Measurements from ENCODE around the gene TMEM41B.
"Not testable (repeated sequence)": the region's sequence is repeated elsewhere in the genome, so short reads cannot be mapped to it uniquely, and the experiment has no call there.

The TMEM41B gene

DNA sequence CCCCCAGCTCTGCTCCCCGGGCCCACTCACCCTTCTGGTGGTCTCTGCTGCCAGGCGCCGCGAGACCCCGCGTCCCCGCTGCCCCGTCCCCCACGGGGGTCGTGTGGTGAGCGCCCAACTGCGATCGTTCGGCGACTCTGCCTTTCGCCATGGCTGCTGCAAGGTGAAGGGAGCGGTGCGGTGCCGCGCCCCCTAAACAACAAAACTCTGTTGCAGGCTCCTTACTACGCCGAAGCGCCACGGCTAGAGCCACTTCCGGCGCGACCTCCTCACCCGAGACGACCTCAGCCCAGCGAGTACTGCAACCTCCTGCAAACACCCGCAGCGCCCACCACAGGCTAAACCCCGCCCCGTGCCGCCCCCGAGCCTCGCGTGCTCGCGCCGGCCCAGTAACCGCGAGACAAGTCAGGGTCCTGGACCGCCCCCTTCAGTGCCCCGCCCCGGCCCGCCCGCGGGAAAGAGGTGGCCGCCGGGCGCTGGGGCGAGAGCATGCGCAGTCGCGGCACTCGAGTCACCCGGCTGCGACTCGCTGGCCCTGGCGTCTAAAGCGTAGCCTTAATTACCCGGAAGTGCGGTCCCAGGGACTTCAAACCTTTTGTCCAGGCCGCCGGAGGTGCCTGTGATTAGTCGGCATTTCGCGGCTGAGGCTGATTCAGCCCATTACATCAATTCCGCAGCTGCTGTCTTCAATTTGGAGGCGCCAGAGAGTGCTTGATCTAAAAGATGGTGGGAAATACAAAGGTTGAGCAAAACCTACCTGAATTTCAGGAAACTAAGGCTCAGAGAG lies at the start of gene TMEM41B:
TSS of gene TMEM41B (minus strand) at position 303 of the 787 bp plus-strand sequence. CDS start at position 151, 152 bp downstream.
- peak; percentile 99 to 100 for DNase-seq (ENCODE audit: low read depth in 2 of 2)

GRCh38 chr11:9362393-9362863 lies 48.0 kb upstream of the TMEM41B start:
- no peak for DNase-seq (ENCODE audit: low read depth in 2 of 2)

DNA sequence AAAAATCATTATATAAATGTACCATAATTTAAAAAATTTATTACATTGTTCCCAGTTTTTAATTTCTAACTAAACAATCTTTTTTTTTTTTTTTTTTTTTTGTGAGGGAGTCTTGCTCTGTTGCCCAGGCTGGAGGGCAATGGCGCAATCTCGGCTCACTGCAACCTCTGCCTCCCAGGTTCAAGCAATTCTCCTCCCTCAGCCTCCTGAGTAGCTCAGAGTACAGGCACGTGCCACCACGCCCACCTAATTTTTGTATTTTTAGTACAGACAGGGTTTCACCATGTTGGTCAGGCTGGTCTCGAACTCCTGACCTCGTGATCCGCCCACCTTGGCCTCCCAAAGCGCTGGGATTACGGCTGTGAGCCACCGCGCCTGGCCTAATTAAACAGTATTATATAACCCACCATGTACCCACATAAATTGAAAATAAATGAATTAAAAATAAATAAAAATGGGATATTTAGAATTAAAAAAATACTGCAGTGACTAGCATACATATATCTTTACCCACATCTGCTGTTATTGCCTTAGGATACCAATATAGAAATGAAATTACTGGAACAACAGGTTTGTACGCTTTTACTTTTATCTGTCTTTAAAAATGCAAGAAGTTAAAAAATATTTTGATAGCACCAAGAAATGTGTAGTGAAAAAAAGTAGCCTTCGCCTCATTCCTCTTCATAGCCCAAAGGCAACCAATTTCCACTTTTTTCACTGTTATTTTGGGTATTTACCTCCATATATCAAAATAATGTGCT lies 46.6 kb upstream of the TMEM41B start:
- DNase-seq (ENCODE audit: low read depth in 2 of 2) = not testable (repeated sequence)

DNA sequence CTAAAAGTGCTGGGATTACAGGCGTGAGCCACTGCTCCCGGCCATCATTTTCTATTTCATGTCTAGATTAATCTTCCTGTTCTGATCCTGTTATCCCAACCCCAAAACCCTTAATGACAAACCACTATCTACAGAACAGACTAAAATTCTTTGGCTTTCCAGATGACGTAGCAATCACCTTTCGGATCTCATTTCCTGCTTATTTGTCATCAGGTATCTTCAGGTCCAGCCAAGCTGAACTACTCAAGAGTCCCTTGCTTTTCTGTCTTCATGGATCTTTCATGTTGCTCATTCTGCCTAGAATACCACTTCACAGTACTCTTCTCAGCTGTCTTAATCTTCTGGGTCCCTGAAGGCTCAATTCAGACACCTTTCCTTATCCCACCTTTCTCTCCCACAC lies 42.6 kb upstream of the TMEM41B start:
- no peak for DNase-seq (ENCODE audit: low read depth in 2 of 2)

- DNase-seq (ENCODE audit: low read depth in 2 of 2) = no peak
These were observed 37.0 kb upstream of the TMEM41B start for GRCh38 chr11:9351321-9351881.

DNA sequence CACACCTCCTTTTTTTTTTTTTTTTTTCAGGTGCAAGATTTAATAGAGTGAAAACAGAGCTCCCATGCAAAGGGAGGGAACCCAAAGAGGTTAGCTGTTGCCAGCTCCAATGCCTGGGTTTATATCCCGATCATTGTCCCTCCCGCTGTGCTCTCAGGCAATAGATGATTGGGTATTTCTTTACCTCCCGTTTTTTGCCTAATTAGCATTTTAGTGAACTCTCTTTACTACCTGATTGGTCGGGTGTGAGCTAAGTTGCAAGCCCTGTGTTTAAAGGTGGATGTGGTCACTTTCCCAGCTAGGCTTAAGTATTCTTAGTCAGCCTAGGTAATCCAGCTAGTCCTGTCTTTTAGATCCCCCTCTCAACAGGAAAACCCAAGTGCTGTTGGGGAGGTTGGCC lies 33.4 kb upstream of the TMEM41B start:
- DNase-seq (ENCODE audit: low read depth in 2 of 2) = not testable (repeated sequence)

DNA sequence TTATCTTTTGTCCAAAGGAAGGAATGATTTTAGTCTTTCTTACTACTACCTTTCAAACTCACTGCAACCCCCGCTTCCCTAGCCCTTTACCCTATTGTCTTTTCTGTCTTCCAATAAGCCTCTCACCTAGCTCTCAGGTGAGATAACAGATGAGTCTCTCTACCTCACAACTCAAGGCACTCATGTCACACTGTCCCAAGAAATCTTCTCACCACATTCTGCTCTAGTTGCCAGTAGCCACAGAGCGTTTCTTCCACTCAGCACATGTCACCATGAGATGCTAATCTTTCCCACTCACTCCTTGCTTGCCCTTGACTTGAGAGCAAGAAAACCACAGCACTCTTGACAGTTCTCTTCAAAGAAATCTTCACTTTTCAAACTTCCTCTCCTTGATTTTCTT lies 32.7 kb upstream of the TMEM41B start:
- no peak for DNase-seq (ENCODE audit: low read depth in 2 of 2)

DNA sequence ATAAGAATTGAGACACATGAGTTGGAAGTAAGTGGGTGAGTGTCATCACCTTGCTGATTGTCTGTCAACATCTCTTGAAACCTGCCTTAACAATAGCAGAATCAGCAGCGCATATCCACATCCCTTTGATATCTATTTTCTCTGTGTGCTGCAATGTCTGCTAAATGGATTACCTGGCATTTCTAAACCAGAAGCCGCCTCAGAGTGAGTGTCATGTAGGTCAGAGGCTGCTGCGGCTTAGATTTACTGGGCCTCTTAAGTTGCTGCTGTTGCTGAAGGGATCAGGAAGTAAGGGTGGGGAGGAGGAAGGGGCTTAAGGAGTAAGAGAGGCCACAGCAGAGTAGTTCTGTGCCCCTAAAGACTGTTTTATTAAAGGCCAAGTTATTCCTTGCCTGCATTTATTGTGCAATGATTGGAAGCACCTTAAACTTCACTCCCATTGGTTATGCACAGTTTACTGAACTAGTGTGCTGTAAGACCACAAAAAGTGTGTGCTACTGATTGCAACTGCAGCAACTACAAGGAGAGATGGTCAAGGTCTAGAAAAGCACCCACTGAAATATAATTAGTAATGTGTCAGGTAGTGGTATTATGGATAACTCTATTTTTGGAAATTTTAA lies 29.8 kb upstream of the TMEM41B start:
- DNase-seq (ENCODE audit: low read depth in 2 of 2) = no peak

GRCh38 chr11:9341638-9342178 lies 27.3 kb upstream of the TMEM41B start:
- DNase-seq (ENCODE audit: low read depth in 2 of 2) = no peak

DNA sequence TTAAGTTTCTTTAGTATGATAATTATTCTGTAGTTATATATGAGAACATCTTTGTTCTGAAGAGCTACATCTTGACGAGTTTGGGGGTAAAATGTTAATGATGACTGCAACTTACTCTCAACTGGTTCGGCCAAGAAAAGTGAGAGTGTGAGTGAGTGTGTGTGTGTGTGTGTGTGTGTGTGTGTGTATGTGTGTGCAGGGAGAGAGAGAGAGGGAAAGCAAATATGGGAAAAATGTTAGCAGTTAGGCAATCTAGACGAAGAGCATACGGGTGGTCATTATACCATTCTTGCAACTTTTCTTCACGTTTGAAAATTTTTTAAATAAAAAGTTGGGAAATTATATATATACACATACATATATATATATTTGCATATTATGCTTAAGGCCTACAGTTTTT lies 18.3 kb upstream of the TMEM41B start:
- DNase-seq (ENCODE audit: low read depth in 2 of 2) = no peak

DNA sequence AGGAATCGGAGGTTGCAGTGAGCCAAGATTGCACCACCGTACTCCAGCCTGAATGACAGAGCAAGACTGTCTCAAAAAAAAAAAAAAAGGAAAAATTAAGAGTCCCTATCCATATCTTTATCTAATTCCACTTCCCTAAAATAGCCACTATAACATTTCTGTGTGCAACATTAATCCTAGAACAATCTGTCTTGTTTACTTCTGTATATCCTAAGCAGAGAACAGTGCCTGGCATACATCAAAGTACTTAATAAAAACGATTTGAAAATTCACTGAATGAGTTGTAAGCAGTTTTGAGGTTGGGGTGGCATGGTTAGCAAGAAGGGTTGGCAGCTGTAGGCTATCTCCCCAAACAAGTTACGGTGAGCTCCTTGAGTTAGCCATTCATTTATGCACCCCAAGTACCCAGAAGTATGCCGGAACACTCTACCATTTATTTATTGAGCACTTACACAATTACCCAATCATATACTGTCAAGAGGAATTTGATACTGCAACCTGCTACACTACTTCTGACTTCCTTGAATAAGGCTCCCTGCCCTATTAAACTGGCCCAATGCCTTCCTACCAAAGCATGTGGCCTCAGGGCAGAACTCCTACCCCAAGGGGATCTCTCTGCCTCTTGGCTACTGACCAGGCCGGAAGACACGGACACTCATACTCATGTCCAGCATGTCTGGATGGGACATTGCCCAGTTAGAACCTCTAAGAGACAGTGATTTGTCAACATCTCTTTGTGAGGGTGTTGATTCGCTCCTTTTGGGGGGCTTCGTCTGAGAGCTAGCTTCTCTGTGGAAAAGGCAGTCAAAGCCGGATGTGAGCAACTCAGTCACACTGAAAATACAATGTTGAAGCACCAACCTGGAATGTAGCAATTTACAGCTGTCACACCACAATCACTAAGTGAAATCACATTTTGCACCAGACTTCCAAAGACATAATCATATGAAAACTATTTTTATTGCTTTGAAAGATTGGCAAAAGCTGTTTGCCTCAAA lies 16.3 kb upstream of the TMEM41B start:
- no peak for DNase-seq (ENCODE audit: low read depth in 2 of 2)

- DNase-seq (ENCODE audit: low read depth in 2 of 2) = no peak
These were observed 5.7 kb upstream of the TMEM41B start for GRCh38 chr11:9320047-9320446.

DNA sequence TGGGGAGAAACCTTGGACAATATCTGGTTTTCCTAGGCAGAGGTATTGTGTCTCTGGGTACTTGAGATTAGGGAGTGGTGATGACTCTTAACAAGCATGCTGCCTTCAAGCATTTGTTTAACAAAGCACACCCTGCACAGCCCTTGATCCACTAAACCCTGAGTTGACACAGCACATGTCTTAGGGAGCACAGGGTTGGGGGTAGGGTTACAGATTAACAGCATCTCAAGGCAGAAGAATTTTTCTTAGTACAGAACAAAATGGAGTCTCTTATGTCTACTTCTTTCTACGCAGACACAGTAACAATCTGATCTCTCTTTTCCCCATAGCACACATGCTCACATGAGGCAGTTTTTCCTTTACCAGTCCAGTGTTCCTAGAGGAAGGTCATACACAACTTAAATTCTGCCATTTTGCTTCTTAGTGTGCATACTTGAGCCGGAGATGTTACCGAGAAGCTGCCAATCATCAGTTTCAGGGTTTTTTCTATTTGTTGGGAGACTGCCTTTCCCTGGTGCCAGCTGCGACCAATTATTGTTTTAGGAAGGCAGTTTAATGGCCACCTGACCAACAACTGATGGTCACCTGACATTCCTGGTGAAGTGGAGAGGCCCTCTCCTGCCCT lies 5.1 kb upstream of the TMEM41B start:
- not testable (repeated sequence) for DNase-seq (ENCODE audit: low read depth in 2 of 2)

DNA sequence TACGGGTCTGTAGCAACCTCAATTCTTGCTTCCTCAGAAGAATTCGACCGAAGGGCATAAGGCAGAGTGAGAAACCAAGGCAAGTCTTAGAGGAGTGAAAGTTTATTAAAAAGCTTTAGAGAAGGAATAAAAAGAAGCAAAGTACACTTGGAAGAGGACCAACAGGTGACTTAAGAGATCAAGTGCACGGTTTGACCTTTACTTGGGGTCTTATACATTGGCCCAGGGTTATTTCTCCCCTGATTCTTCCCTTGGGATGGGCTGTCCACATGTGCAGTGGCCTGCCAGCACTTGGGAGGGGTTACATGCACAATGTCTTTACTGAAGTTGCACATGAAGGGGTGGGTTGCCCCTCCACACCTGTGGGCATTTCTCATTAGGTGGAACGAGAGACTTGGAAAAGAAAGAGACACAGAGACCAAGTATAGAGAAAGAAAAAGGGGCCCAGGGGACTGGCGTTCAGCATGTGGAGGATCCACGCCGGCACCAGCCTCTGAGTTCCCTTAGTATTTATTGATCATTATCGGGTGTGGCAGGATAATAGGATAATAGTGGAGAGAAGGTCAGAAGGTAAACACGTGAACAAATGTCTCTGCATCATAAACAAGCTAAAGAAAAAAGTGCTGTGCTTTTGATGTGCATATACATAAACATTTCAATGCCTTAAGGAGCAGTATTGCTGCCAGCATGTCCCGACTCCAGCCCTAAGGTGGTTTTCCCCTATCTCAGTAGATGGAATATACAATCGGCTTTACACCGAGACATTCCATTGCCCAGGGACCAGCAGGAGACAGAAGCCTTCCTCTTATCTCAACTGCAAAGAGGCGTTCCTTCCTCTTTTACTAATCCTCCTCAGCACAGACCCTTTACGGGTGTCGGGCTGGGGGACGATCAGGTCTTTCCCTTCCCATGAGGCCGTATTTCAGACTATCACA lies 4.3 kb upstream of the TMEM41B start:
- DNase-seq (ENCODE audit: low read depth in 2 of 2) = not testable (repeated sequence)

- DNase-seq (ENCODE audit: low read depth in 2 of 2) = no peak
These were observed 1.9 kb upstream of the TMEM41B start for GRCh38 chr11:9316334-9316733.

- no peak for DNase-seq (ENCODE audit: low read depth in 2 of 2)
These were observed 790 bp upstream of the TMEM41B start for GRCh38 chr11:9315078-9315688.

DNA sequence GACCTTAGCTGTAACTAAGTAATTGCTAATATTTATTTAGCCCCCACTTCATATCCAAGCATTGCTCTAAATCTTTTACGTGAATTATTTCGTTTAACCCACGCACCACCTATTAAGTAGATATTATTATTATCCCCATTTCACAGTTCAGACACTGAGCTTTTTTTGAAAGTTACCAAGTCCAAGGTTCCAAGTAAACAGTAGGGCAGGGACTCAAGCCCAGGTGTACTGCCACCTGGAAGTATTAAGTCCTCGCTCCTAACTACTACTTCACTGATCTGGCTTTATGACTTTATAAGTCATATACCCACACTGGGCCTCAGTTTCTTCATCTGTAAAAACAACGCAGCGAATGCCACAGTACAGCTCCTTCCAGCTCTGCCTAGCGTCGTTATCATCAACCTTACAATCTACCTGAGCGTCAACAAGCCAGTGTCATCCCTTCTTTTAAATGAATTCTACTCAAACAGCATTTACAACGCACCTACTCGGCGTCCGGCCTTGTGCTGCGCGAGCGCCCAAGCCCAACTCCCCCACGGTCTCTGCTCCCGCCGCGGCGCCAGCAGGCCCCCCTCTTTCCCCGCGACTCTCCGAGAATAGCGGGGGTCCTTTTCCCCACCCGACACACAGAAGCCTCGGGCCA lies 624 bp downstream of the TMEM41B start:
- DNase-seq (ENCODE audit: low read depth in 2 of 2) = no peak

- DNase-seq (ENCODE audit: low read depth in 2 of 2) = no peak
These were observed 3.8 kb downstream of the TMEM41B start for GRCh38 chr11:9310485-9311090.

Data from stimulated activated CD8-positive, alpha-beta memory T cell treated with anti-CD3 and anti-CD28 coated beads, Interleukin-2, amount 100 ng/mL, for 1 hour (primary cell).